NCI-H774 (cell line): ENCODE results near the gene GMEB2.
A peak's percentile ranks its signal among the peaks of the same experiment; 100 is the strongest.
"Not testable (repeated sequence)": the region's sequence is repeated elsewhere in the genome, so short reads cannot be mapped to it uniquely, and the experiment has no call there.

Source experiments
- DNase-seq: peaks from one replicate; lab custom pipeline; 2025; lab: John Stamatoyannopoulos, UW

Gene GMEB2

DNA sequence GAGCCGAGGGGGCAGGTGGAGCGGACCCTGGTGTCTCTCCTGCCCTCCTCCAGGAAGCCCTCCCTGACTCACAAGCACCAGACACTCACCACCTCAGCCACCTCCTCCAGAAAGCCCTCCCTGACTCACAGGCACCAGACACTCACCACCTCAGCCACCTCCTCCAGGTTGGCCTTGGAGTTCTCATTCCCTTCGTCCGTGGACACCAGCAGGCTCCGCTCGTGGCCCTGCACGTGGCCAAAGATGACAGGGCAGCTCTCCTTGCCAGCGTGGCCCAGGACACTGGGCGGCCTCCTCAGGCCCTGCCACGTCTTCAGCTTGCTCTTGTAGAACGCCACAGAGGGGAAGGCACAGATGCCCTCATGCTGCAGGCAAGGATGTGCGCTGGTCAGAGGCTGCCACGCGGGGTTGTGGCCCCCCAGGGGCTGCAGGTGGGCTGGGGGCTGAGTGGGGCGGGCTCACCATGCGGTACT is 66.5 kb downstream of the GMEB2 start:
- DNase-seq: no peak

DNA sequence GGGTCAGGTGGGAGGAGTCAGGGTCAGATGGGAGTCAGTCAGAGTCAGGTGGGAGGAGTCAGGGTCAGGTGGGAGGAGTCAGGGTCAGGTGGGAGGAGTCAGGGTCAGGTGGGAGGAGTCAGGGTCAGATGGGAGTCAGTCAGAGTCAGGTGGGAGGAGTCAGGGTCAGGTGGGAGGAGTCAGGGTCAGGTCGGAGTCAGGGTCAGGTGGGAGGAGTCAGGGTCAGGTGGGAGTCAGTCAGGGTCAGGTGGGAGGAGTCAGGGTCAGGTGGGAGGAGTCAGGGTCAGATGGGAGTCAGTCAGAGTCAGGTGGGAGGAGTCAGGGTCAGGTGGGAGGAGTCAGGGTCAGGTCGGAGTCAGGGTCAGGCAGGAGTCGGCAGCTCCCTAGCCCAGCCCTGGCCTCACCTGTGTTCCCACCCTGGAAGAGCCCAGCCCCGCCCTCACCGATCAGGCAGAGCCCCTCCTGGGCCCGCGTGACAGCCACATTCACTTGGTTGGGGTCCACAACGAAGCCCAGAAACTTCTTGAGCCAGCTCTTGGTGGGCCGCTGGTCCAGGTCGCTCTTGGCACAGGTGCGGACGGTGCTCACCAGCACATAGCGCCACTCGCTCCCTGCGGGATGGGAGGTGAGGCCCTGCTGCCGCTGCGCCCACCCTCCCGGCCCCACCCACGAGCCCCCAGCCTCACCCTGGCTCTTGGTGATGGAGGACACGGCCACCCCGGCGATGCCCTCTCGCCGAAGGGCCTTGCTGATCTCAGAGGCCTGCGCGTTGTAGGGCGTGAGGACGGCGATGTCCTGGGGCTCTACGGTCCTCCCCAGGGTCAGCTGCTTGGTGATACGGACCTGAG is 67.2 kb downstream of the GMEB2 start:
- DNase-seq: not testable (repeated sequence)

DNA sequence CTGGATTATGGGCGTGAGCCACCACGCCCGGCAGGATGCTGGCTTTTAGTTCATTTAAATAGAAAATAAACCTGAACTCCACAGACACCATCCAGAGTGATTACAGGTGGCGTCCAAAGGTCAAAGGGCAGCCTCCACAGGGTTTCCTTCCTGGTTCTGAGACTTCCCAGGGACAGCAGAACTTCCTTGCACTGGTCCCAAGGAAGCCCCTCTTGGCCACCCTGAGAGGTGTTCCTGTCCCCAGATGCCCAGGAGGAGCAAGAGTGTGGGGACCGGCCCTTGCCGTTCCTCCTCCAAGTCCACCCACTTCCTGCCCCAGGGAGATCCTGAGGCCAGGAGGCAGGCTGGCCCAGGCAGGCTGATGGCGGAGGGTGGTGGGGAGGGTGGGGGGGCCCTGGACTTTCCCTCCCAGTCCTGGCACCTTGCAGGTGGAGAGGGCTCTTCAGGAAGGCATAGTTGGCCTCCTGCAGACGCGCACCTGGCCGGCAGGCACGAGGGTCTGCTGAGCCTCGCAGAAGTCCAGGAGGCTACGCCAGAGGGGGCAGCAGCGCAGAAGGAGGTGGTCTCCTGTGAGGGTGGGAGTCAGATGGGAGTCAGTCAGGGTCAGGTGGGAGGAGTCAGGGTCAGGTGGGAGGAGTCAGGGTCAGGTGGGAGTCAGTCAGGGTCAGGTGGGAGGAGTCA is 68.0 kb downstream of the GMEB2 start:
- no peak for DNase-seq

DNA sequence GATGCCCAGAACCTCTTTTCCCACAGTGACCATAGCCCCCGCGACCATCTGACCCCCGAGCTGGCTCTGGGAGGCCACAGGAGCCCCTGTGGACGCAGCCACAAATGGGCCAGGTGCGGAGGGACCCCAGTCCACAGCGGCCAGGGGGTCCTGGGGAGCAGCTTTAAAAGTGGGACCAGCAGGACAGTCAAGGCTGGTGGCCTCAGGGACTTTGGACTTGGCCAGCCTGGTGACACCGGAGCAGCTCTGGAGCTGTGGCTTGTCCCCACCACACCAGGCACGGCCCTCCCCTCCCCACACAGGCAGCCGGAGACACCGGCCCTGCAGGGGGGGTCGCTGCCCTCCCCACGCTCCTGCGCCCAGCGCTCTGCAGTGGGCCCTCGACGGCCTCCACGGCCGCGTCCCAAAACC is 69.4 kb downstream of the GMEB2 start:
- DNase-seq: no peak

DNA sequence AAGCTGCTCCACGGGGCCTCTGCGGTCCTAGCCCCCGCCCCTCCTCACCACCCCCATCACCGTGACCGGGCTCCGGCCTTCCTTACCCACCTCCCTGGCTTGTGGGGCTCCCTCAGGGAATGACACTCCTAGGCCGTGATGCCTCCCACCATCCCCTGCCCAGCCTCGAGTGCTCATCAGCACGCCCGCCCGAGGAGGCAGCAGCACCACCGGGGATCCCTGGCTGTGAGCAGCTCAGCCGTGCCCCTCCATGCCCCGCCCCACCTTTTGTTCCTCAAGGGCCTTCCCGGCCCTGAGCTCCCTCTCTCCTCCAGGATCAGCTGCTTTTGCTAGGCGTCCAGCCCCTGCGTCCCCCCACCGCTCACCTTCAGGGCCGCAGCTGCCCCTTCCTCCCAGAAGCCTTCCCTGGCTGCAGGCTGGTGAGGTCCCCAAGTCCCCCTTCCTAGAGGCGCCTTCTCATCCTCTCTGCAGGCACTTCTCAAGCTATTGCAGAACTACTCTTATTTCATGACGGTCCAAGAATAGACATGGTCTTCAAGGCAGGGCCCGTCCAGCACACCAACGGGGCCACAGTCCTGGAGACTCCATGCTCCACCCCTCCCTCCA is 69.9 kb downstream of the GMEB2 start:
- DNase-seq: no peak

DNA sequence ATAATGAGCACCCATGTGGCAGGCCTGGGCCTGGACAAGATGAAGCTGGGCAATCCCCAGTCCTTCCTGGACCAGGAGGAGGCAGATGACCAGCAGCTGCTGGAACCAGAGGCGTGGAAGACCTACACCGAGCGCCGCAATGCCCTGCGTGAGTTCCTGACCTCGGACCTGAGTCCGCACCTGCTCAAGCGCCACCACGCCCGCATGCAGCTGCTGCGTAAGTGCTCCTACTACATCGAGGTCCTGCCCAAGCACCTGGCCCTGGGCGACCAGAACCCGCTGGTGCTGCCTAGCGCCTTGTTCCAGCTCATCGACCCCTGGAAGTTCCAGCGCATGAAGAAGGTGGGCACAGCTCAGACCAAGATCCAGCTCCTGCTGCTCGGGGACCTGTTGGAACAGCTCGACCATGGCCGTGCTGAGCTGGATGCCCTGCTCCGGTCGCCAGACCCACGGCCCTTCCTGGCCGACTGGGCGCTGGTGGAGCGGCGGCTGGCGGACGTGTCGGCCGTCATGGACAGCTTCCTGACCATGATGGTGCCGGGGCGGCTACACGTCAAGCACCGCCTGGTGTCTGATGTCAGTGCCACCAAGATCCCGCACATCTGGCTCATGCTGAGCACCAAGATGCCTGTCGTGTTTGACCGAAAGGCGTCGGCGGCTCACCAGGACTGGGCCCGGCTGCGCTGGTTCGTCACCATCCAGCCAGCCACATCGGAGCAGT is 71.1 kb downstream of the GMEB2 start:
- DNase-seq: no peak

DNA sequence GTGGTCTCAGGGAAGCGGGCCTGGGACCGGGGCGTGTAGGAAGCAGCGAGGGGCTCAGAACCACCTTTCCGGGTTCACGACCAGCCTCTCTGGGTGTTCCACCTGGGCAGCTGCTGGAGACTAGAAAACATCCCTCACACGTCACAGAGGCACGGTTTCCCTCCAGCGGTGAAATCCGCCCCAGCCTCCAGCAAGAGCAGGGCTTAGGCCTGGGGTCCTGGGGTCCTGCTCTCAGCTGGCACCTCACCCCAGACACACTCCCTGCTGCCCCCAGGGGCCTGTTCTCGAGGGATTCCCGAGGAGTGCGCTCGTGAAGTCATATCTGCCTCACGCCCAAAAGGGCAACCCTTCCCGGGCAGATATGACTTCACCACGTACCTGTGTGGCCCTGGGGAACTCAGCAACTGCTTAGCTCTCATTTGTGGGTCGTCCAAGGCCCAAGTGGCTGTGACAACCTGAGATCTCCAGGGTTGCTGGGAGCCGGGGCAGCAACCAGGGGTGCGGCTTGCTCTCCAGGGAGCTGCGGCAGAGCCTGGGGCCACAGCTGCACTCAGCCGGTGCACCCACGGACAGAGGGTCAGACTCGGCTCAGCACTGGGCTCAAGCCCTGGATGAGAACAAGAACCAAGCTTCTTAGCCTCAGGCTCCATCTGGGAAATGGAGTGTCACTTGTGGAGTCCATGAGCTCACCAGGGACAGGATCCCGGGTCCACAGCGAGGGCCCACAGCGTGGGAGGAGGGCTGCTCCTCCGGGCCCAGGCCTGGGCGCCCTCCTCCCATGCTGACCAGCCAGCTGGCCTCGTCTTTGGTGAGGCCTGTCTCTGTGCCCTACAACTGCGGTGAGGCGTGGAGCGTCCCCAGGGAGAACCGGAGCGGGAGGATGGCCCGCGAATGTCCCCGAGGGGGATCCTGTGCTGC is 72.3 kb downstream of the GMEB2 start:
- no peak for DNase-seq

DNA sequence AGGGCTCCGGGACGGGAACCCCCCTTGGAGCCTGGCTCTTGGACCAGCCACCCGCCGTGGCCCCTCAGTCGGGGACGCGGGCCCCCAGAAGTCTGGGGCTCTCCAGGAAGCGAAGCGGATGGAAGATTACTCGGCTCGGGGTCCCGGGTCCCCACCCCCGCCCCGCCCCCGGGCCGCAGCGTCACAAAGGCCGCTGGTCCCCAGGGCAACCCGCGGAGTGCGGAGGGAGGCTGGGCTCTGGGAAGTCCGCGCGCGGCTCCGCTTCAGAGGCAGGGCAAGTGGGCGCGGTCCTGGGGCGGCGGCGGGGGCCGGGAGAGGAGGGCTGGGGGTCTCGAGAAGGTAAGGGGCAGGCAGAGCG is 73.0 kb downstream of the GMEB2 start, which contains the start of gene FNDC11:
TSS of gene FNDC11 (plus strand) at position 227 of the 358 bp plus-strand sequence. CDS start 1,505 bp downstream, outside the sequence.
- DNase-seq: no peak

DNA sequence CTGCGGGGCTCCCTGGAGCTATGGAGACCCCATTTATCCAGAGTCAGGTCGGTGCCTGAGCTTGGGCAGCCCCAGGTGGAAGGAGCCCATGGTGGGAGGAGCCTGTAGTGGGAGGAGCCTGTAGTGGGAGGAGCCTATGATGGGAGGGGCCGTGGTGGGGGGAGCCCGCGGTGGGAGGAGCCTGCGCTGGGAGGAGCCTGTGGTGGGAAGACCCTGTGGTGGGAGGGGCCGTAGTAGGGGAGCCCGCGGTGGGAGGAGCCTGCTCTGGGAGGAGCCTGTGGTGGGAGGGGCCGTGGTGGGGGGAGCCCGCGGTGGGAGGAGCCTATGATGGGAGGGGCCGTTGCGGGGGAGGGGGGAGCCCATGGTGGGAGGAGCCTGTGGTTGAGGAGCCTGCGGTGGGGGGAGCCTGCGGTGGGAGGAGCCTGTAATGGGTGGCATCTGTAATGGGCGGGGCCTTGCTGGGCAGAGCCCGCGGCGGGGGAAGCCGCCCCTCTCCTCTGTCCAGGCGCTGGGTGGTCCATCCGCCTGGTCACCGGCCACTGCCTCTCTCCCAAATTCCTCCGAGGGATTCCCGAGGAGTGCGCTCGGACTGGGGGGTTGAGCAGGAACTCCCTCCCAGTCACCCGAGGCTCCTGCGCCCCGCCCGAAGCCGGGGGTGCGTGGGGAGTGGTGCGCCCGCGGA is 73.5 kb downstream of the GMEB2 start:
- peak; percentile 73 for DNase-seq

DNA sequence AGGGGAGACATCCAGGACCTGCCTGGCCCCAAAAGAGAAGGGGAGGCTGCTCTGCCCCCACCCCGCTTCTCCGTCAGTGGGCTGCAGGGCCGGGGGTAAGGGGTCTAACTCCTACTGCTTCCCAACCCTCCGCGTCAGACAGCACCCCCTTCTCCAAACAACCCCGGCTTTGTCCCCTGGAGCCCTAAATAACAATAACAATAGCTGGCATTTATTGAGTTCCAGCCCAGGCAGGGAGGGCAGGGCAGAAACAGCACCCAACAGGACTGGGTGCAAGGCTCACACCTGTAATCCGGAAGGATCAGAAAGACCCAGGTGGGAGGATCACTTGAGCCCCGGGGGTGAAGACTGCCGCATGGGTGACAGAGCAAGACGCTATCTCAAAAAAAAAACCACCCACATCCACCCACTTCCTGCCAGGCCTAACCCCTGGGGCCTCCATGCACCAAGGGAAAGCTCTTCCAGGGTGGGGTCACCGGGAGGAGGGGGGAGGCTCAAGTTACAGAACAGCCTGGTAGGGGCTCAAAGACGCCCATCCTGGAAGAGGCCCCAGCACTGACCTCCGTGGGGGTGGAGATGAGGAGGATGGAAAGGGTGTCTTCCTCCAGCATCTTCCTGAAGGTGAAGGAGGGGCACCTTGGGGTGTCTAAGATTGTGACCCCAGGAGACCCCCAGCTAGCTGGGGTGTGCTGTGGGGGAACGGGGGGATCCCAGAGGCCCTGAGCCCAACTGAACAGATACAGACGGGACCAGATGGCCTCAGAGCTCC is 74.2 kb downstream of the GMEB2 start:
- no peak for DNase-seq

DNA sequence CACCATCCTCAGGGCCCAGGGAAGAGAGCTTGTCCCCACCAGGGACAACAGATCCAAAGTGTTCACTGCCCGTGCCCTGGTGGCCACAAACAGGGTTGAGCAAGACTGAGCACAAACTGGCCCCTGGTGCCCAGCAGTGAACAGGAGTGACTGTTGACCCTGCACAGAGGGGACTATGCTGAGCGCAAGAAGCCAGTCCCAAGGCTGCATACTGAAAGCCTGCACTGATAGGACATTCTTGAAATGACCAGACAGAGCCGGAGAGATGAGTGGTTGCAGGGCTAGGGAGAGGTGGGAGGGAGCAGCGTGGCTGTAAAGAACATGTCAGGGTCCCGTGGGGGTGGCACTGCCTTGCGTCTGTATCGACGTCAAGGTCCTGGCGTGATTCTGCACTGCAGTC is 75.8 kb downstream of the GMEB2 start:
- no peak for DNase-seq

DNA sequence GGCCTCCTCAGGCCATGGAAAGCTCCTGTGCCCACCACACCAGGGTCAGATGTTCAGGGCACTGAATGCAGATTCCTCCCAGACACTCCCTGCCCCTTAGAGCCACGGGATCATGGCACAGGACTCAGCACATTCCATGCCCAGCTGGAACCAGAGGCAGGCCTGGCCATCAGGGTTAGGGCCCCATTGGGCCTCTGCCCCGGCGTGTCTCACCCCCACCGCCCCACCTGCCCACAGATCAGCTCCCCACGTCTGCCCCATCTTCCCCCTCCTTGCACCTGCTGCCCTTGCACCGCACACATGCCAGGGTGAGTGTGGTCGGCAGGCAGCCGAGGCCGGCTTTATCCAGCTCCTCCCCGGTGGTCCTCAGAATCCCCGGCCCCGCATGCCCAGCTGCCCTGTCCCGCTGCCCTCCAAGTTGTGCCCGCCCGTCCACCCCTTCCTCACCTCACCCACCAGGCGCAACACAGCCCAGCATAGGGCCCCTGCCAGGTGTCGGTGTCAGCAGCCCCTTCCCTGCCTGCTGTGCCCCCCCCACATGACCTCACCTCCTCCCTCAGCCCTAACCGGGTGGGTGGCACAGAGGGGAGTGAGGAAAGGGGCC is 77.1 kb downstream of the GMEB2 start:
- DNase-seq: no peak

DNA sequence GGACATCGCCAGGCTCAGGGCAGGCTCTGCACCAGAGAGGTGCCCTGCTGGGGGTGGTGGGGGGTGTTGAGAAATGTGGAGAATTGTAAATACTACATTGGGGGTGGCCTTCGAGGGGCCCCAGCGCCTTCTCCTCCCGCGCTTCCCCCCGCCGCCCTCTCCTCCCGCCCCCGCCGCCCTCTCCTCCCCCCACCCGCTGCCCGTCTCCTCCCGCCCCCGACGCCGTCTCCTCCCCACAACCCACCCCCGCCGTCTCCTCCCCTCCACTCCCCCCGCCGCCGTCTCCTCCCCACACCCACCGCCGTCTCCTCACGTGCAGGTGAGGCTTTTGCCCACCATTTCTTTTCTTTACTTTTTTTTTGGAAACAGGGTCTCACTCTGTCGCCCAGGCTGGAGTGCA is 77.9 kb downstream of the GMEB2 start:
- no peak for DNase-seq

DNA sequence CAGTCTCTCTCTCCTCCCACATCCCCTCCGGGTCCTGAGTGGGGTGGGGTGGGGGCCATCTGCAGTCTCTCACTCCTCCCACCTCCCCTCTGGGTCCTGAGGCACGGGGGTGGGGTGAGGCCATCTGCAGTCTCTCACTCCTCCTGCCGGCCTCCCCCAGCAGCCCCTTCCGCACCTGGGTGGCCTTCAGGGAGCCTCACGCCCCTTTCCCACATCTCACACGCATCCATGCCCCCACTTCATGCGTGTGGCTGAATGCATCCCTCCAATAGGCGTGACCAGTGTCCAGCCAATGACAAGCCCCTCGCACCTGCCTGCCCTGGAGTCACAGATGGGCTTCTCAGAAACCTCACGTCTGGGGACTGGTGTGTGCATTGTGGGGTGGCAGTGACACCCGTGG is 78.4 kb downstream of the GMEB2 start:
- DNase-seq: no peak

DNA sequence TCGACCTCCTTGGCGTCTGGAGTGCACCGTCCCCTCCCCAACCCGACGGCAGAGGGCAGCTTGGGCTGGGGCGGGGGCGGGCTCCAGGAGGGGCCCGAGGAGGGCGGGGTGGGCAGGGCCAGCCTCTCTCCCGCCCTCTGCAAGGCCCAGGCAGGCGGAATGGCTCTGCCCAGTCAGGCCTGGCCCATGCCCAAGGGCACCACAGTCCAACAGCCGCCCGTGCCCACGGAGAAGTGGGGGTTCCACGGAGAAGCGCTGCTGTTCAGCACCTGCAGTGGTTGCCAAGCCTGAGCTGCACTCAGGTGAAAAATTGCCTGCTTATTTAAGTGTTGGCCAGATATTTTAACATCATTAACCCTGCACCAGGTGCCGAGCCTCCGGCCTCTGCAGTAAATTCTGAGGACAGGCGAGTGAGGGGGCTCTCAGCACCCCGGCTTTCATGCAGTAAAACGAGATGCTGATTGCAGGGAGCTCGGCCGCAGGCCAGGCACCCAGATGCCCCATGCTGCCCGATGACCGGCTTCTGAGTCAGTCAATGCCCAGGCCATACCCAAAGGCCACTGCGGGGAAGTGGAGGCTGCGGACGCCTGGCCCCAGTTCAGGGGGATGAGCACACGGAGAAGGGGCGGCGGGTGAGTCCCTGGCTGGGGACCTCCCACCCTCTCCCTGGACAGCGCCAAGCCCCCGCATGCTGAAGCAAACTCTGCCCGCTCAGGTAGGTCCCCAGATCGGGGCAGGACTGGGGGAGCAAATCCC is 79.0 kb downstream of the GMEB2 start, which contains the start of gene SRMS:
TSS of gene SRMS (minus strand) at position 25 of the 756 bp plus-strand sequence. CDS start 286 bp downstream, outside the sequence.
- no peak for DNase-seq

DNA sequence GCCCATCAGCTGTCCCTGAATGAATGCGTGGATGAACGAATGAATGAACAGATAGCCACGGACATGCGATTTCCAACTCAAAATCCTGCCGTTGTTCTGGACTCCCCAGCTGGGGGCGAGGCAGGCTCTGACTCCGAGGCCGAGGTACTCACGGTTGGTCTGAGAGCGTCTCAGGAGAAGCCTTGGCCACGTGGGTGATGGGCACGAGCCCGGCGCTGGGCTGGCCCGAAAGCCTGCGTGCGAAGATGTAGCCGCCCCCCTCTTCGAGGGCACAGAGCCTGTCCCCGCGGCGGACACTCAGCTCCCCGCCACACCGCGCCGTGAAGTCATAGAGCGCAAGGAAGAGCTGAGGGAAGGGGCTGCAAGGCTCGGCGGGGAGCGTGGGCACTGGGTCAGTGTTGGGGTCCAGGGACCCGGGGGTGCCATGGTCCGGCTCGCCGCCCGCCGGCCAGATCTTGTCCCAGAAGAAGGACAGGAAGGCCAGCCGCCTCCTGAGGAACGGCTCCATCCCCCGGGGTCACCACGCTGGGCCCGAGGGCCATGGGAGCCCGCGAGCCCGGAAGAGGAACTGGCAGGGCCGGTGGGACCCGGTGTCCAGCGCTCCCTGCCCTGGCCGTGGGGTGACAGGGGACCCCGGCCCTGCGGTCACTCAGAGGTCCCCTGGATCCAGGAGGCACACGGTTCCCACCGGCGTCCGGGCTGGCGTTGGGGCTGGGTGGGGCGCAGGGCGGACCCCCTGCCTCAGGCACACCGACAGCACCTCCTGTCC is 79.8 kb downstream of the GMEB2 start:
- no peak for DNase-seq

DNA sequence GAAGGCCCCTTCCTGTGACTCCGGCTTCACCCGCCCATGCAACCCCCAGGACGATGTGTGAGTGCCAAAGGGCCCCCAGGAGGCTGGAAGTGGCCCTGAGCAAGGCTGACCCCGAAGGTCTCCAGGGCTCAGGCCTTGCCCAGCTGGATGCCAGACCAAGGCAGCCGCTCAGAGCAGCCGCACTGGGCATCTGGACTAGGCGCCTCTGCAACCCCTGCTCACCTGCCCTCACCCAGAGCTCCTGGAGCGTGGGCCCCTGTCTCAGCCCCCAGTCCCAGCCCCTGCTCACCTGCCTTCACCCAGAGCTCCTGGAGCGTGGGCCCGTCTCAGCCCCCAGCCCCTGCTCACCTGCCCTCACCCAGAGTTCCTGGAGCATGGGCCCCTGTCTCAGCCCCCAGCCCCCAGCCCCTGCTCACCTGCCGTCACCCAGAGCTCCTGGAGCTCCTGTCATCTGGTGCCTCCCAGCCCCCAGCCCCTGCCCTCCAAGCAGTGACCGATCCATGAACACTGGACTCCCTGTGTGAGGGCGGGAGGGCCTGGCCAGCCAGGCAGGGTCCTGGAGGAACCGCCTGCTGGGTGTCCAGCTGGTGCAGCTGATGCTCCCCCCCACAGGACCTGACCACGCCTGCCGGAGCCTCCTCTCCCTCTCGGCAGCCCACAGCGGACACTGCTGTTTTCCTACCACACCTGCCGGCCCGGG is 80.5 kb downstream of the GMEB2 start:
- DNase-seq: no peak
